IPS-NIHi7 (cell line): ENCODE measurements around the gene RPE65.
"Not testable (repeated sequence)": the region's sequence is repeated elsewhere in the genome, so short reads cannot be mapped to it uniquely, and the experiment has no call there.

Experiments used
- DNase-seq: peaks from one replicate; pipeline ENCODE4 v3.0.0; 2012; ENCODE audit warnings: mixed read lengths; ENCODE audit errors: extremely low spot score

Gene RPE65

DNA sequence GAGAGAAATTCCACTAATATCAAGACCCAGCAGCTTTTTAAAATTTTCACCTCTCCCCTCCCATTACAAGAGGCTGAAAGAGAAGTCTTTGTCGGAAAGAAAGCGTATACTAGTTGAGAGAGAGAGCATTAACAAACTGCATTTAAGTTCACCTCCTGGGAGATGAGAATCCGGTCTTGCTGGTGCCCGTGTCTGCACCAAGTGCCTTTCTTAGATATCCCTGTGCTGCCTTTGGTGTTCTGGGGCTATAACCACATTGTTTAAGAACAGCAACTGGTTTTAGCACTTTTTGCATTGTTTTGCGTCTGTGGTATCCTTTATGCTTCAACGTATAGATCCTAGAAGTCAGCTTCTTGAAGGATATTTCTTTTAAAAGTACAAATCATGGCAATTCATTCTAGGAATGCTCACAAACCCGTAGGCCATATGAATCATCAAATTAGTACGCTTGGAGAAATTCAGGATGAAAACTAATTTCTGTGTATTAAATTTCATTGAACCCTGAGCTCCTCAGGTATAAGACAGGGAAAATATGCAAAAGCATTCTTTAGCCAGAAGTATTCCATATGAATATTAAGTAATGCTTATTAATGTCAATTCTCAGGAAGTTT lies 3.4 kb upstream of the RPE65 start:
- DNase-seq = no peak

DNA sequence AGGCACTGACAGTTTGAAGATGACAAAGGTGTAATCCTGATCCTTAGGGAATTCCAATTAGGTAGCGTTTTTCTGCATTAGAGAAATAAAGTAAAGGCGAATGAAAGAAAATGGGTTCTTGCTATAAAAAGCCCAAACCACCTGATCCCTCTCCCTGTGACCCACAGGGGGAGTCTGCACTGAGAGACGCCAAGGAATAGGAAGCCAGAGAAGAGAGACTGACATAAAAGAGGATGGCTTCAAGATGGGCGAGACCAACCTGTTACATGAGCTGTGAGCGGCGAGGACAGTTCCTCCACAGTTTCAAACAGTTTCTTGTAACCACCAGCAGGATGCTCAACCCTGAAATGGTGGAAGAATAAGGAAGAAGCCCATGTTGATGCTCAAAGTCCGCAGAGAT lies 1.4 kb downstream of the RPE65 start:
- DNase-seq = peak; percentile 66

DNA sequence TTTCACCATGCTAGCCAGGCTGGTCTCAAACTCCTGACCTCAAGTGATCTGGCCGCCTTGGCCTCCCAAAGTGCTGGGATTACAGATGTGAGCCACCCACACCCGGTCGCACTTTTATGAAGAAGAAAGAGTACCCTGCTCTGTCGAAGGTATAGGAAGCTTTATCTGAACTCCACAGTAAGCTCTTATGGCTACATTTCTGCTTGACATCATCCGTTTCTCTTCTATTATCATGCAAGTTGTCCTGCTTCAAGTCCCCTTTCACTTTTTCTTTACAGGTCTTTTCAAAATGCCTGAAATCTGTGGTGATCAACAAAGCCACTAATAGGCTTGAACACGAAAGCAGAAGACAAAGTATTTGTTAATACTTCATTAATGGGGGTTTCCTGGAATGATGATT lies 4.0 kb downstream of the RPE65 start:
- DNase-seq = no peak

DNA sequence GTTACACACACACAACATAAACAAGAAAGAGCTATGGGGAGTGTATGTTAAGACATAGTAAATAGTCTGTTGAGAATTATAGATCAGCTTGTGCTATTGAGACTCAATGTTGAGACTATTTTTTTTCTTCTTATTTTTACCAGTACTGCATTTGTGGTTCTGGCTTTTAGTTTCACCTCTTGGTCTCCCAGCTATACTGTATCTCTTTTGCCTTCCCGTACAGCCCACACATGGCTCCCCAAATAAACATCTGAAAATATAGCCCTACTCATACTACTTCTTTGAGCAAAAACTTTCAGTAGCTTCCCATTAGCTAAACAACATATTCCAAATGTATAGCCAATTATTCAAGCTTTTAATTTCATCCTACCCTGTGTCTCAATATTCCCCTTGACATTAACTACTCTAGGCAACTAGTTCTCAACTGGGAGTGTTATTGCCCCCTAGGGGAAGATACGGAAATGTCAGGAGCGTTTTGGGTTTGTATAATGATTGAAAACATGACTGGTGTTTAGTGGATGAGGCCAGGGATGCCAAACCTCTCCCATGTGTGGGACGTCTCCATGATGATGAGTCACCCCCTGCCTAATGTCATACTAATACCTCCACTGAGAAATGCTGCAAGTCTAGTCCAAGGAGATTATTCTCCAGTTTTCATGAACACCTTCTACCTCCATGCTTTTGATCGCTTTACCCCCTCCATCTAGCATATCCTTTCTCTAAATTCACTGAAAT lies 6.8 kb downstream of the RPE65 start:
- peak; percentile 60 for DNase-seq

DNA sequence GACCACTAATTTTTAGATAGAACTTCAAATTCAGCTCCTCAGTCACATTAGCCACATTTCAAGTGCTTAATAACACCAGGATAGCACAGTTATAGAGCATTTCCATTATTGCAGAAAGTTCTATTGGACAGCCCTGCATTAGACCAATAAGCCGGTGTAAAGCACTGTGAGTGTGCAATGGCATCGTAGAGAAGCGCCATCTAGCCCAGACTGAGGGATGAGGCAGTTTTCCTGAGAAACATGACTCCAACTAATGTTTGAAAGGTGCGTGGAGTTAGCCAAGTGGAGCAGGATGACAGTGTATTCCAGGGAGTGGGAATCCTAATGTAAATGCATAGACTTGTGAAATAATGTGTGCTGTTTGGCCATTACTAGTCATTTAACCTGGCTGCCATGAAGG lies 7.7 kb downstream of the RPE65 start:
- DNase-seq = no peak

DNA sequence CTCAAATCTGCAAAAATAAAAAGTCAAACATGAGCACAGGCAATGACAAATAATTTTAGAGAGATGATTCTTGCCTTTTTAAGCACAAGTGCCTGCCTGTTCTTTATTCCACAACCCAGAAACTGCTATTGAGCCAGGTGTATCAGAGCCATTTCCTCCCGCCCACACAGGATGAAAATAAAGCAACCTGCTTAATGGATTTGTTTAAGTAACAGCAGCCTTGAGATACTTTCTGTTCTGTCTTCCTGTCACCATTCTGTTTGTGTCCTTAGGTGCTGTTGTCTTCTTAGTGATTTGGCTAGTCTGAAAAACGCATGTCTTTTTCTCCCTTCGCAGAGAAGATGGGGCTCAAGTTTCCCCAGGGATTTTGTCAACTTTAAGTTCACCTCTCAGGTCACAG lies 11.4 kb downstream of the RPE65 start:
- peak; percentile 13 for DNase-seq

DNA sequence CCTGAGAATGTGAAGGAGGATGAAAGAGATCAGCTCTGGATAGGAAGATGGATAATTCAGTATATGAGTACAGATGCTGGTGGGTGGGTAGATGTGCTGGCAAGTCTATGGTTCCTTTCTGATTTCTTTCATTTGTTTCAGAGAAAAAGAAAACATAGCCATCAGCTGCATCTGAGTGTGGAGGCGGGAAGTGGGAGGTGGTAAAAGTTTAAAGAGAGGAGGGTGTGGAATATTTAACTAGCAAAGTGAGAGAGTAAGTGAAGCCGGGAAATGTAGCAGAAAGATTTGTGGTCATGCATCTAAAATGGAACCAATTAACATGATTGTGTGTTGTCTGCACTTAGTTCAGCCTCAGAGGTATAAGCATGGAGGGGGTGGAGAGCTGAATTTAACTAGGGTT lies 16.4 kb downstream of the RPE65 start:
- DNase-seq = no peak

DNA sequence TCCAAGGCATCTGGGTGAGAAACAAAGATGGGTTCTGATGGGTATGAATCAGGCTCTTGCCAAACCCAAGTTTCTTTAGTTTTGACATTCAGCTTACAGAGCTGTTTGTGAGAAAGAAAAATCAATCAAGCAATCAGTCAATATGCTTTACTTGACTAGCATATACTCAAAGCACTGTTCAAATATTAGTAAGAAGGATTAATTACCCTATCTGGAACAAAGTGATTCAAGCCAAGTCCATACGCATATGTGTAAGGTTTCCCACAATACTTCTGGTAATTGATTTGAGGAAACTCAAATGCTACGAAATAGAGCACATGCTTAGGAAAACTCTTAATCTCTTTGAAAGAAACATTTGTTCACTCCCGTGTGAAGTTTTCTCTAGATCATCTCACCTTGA lies 18.7 kb downstream of the RPE65 start:
- DNase-seq = no peak

DNA sequence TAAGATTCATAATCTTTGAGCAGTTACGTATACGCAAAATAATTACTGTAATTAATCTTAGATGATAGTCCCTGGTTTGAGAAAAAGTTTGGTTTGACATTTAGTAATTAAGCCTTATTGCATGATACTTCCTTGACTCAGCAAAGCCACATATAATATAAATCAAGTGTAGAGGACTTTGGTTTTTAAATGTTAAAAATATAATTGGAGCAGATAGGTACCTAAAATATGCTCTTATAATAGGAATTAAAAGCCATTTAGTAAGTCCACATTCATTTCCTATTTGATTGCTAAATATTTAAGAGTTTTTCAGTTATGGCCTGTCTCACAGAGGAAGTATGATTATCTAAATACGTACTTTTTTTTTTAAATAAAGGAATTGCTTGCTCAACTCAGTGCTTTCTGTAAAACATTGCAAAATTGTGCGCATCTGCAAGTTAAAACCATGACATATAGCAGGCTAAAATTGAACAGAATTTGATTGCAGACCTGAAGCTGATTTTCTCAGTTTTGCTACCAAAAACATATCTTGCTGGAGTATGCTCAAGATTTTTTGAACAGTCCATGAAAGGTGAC lies 20.4 kb downstream of the RPE65 start:
- no peak for DNase-seq

DNA sequence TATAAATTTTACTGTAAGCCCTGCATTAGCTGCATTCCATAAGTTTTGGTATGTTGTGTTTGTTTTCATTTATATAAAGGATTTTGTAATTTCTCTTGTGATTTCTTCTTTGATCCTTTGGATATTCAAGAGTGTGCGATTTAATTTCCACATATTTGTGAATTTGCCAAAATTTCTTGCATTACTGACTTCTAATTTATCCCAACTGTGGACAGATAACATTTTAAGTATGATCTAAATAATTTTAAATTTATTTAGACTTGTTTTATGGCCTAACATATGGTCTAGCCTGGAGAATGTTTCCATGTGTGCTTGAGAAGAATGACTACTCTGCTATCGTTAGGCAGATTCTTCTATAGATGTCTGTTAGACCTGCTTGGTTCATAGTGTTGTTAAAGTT lies 23.2 kb downstream of the RPE65 start:
- no peak for DNase-seq

DNA sequence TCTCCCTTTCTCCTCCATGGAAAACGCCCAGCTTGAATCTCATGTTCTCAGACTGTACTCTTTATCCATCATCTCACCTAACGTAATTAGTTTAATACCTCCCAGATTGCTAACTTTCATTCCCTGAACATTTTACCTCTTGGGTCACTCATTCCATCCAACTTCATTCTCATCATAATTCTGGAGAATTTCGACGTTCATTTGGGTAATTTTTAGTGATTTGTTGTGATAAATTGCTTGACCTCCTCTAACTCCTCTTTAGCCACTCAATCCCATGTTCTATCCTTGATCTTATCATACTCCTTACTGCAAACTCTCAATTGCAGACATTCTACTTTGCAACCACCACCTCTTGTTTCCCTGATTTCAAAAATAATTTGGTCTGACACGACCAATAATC lies 28.4 kb downstream of the RPE65 start:
- DNase-seq = no peak

DNA sequence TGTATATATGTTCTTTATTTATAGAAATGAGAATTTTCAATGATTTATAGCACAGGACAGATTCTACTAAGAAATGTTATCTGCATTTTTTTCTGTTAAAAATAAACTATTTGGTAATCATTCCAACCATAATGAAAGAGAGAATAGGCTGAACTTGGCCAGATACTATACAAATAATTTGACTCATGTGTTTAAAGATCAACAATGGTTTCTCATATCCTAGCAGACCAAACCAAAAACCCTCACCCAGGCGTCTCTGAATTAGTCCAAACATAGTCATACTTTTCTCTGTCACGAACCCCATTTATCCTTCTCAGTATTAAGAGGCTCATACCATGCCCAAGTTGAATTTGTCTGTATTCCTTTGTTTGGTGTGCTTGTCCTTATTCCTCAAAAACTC lies 40.3 kb downstream of the RPE65 start:
- no peak for DNase-seq

DNA sequence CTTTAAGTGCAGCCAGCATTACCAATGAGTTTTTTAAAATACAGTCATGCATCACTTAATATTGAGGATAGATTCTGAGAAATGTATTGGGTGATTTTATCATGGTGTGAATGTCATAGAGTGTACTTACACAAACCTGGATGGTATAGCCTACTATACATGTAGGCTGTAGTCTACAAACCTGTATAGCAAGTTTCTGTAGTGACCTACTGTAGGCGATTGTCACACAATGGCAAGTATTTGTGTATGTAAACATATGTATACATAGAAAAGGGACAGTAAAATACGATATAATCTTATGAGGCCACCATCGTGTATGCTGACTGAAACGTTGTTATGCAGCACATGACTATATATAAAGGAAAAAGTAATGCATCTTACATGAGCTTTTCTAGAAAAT lies 48.2 kb downstream of the RPE65 start:
- DNase-seq = no peak

DNA sequence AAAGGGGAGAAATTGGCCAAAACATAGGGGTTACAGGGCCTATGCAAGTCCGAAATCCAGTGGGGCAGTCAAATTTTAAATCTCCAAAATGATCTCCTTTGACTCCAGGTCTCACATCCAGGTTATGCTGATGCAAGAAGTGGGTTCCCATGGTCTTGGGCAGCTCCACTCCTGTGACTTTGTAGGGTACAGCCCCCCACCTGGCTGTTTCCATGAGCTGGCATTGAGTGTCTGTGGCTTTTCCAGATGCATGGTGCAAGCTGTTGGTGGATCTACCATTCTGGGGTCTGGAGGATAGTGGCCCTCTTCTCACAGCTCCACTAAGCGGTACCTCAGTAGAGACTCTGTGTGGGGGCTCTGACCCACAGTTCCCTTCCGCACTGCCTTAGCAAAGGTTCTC lies 54.2 kb downstream of the RPE65 start:
- DNase-seq = not testable (repeated sequence)

DNA sequence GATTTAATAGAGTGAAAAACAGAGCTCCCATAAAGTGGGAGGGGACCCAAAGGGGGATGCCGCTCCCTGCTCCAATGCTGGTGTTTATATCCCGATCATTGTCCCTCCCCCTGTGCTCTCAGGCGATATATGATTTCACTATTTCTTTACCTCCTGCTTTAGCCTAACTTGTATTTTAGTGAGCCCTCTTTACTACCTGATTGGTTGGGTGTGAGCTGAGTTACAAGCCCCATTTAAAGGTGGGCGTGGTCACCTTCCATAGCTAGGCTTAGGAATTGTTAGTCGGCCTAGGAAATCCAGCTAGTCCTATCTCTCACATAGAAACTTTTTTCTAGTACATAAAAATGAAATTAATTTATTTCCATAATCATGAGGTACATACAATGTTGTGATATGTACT lies 57.3 kb downstream of the RPE65 start:
- DNase-seq = not testable (repeated sequence)

DNA sequence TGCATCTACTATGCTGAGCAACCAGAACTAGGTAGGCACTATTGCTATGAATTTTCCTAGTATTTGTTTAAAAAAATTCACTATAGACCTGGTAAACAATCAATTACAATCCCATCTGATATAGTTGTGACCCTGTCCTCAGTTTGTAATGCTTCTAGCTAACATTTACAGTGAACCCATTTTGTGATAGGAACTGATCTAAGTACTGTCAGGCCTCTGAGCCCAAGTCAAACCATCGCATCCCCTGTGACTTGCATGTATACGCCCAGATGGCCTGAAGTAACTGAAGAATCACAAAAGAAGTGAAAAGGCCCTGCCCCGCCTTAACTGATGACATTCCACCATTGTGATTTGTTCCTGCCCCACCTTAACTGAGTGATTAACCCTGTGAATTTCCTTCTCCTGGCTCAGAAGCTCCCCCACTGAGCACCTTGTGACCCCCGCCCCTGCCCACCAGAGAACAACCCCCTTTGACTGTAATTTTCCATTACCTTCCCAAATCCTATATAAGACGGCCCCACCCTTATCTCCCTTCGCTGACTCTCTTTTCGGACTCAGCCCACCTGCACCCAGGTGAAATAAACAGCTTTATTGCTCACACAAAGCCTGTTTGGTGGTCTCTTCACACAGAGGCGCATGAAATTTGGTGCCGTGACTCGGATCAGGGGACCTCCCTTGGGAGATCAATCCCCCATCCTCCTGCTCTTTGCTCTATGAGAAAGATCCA lies 63.8 kb downstream of the RPE65 start:
- not testable (repeated sequence) for DNase-seq

DNA sequence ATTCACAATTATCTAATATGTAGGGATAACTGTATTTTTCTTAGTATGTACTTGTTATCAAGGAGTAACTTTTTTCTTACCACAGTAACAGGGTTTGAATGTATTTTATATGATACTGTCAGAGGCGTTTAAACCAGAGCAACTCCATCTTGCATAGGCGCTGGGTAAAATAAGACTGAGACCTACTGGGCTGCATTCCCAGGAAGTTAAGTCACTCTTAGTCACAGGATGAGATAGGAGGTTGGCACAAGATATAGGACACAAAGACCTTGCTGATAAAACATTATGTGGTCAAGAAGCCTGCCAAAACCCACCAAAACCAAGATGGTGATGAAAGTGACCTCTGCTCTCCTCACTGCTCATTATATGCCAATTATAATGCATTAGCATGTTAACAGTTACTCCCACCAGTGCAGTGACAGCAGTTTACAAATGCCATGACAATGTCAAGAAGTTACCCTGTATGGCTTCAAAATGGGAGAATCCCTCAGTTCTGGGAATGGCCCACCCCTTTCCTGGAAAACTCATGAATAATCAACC lies 64.8 kb downstream of the RPE65 start:
- no peak for DNase-seq

DNA sequence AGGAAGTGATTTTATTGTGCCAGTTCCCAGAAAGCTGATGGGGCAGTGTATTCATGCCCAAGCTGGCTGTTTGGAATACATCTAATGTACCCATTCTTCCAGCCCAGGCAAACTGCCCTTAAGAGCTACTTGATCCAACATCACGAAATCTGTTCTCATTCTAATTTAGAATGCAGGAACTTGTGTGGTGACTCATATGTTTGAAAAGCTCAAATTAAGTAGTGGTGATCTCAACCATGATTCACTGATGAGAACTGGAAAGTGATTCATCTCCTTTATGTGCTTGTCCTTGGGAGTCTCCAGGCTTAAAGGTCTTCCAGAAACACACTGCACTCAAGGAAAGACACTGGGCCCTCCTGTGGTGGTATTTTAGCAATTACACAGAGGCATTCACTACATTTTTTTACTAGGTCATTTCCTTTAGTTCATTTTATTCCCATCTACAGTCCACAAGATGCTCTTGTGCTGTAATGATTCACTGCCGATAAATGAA lies 65.4 kb downstream of the RPE65 start:
- DNase-seq = peak; percentile 25

DNA sequence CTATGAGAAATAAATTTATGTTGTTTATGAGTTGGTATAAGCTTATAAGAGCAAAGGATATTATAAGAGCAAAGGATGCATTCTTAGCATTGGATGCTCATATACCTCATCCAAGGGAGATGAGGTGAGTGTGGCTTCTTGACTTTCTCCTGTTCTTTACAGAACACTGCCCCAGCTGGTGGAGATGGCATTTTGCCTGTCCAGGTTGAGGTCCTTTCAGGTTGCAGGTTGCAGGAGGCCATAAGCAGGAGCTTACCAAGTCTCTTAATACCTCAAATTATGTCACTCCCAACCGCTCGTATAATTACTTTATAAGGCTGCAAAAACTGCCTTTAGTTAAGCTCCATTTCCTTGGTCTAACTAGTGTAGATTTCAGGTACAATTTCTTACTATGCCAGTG lies 66.7 kb downstream of the RPE65 start:
- DNase-seq = no peak

DNA sequence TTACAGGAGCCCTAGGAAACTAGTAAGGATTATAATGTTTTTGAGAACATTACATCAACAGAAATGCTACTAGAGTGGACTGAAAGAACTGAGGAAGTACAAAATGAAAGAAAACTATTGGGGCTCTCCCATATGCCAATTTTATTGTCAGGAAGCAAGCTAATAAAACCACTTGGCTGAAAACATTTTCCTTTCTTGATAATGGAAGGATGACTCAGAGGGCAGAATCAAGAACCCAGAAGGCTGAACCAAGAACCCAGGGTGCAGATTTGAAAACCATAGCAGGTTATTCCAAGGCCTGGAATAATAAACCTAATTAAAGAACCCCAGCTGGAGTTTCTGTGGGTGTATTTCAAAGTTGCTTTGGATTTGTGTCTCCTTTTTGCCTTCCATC lies 70.7 kb downstream of the RPE65 start:
- no peak for DNase-seq
